Colon (tissue), 2 donors: ENCODE measurements around the gene EPHA4.

Experiments used
- FAIRE-seq: peaks from 2 replicates; lab custom pipeline; 2012; peaks lifted over from hg19 to GRCh38; lab: Jason Lieb, UNC
- donor health status: control.
- donor health status: control.

Gene EPHA4

DNA sequence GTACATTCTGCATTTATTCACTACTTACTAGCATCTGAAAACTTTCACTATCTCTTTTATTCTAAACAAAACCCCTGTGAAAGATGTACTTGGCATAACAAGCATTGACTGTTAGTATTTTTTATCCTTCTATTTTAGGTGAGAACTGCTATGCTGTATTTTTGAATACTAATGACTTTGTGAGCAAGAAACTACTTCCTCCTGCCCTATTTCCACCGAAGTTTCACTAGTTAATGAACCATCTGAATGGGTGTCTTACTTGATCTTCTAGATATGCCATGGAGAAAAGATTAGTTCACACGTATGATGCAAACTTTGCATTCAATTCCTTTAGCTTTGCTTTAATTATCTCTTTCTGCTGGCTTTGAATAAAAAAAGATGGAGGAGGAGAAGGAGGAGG lies 68.1 kb downstream of the EPHA4 start:
- no peak for FAIRE-seq

DNA sequence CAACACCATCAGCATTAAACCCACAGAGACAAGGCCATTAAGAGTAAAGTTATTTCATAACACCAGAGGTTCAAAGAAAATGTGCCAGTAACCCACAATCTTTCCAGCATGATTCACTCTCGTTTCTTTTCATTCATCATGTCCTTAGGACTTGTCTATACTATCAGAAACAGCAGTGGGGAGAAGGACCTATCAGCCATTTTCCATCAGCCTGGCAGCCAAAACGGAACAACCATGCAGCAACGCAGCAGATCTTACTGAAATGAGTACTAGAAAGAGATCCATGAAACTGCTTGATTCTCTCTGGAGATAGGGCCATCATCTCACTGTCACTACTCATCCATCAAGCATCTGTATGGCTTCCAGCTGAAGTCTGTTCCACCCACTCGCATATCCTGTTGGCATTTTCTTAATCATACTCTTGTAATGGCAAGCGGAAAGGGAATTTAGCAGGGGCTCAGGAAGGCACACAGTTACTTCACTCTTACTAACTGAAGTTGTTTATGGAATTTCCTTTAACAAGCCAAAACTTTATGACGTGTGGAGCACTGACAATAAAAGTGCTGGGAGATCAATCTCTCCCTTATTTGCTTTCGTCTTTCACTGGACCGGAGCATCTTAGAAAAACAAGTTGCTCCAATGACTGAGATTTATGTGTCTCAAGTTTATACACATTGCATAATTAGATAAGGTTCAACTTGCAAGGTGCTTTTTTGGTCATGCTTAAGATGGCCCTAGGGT lies 69.7 kb downstream of the EPHA4 start:
- no peak for FAIRE-seq

DNA sequence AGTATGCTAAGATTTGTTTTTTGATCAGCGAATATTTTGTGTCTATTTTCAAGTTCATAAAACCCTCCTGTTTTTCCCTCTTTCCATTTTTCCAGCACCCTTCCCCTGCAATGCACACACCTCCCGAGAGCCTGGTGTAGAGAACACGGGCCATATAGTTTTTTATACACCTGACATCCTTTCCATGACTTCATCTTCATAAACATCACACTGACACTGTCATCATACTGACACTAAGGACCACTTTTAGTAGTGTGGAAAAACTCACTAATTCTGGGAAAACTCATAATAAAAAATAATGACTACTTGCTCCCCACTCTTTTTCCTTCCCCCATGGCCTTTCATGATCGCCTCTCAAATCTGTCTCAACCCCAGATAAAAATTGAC lies 70.2 kb downstream of the EPHA4 start:
- FAIRE-seq: no peak

DNA sequence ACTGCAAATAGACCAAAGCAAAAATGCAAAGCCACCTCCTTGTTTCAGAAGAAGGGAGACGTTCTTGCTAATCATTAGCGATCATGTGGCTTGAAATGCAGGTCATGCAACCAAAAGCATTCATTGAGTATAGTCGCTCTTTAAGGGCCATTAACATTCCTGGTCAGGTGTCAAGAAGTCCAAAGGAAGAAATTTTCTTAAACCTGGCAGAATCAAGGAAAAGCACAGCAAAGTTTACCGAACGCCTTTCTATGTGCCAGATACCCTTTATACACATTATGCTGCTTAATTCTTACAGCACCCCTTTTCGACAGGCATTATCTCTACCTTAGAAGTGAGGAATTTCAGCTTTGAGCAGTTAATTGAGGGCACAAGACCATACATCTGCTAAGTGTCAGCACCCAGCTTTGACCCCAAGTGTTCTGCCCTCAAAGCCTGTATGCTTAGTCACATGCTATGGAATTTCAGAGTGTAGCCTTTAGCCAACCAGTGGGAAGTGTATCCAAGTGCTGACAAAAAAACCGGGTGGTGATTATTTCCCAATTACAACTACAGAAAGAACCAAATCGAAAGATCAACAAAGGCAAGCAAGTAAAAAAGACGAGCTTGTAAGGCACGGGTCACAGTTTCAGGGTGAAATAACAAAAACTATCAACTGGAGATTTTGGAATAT lies 70.8 kb downstream of the EPHA4 start:
- no peak for FAIRE-seq

DNA sequence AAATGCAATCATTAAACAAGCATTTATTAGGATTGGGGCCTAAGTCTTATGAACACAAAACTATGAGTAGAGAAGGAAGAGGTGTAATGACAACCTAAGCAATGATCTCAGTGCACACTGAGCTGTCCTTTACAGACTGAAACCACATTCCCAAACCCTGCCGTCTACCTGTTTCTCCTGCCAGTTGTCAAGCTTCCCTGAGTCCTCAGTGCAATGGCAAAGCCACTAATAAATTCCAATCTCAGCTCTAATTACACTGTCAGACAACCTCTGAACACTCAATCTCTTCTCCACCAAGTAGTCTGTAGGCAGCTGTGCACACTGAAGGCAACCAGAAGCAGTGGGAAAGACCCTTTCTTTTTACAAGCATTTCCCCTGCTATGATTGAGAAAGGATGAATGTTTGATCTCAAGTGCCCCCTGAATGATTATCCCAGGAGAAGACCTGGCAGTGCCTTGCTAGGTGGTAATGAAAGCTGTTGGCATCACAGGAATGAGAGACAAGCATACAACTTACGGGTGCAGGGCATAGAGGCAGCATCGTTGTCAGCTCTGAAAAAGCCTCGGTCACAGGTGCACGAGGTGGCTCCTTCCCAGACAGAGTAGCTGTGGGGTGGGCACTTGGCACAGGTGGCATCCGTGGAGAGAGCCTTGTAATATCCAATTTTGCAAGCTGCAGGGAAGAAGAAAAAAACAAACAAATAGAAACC lies 71.4 kb downstream of the EPHA4 start:
- FAIRE-seq: no peak

DNA sequence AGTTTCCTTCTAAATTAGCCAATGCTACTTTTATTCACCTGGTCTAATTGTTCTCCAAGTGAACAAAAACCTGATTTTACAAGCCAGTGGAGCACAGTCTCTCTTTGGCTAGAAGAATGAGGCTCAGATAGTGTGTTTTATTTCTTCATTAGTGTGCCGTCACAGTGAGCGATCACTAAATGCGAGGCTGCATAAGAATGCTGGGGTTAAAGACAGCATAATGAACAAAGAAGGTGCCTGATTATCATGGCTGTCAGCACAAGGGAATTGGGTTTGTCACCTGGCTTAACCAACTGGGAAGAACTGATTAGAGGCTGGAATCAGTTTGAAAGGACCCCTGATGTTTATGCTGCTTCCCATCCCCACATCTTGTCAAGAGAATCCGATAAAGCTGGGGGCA lies 76.4 kb downstream of the EPHA4 start:
- FAIRE-seq: no peak

DNA sequence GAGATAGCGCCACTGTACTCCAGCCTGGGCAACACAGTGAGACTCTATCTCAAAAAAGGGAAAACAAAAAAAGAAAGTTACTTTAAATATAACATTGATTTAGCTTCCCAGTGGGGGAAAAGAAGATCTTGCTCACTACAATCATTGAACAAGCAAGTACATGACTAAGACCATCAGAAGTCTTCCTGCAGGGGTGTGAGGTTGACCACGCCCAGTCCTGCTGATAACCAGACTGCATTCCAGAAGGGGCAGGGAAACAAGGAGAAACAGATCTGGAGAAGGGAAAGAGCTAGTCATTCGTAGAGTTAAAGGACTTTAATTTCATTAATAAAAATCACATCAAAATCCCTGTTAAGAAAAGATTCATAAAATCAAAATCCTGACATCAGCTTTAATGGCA lies 77.5 kb downstream of the EPHA4 start:
- no peak for FAIRE-seq

DNA sequence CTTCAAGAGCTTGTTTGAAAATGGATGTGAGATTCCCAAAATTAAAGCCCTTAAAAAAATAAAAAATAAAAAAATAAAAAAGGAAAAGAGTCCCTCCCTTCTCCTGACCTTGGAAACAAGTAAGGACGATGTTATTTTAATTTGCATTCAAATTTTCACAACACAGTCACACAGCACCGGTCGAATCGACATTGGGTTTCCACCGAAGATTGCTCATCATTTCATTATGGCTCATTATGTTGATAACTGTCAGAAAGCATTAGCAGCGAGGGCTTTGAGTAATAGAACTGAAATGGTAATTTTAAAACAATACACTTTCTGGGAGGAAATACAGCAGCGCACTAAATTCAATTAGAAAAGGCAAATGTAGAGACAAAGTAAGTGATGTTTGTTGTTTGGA lies 78.7 kb downstream of the EPHA4 start:
- FAIRE-seq: no peak

DNA sequence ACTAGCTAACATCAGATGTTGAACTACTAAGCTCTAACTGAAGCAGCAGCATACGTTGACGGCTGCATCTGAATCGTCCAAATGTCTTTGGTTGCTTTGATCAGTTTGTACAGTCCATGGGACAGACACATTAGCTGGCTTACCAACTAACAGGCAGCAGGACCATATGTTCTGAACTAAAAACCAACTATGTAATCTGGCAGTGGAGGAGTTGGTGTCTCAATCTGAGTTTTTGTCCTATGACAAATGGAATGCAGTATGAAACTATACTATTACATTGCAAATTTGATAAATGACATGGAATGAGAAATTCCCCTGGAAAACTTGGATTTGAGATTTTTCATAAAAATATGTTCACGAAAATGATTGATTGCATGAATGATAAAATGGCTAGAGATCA lies 79.5 kb downstream of the EPHA4 start:
- no peak for FAIRE-seq

DNA sequence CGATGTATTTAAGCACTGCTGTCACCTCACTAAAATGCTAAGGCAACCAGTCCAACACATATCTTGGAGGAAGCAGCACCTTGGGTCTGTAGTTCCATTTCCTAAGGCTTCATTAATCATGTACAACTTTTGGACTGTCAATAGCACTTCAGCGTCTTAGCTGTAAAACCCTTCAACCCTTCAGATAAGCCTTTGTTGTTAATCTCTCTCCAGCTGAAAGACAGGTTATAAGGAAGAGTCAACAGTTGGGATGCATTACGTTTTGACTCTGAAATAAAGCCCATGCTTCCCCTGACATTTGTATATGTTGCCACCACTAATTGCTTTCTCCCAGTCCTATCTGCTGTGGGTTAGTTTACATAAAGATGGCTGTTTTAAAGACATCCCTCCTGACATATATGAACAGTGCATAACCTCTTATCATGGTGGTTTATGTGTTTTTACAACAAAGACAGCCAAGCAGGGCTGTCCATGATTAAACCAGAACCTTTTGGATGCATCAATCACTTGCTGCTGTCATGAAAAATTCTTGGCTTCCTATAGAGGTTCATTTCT lies 81.5 kb downstream of the EPHA4 start:
- no peak for FAIRE-seq

DNA sequence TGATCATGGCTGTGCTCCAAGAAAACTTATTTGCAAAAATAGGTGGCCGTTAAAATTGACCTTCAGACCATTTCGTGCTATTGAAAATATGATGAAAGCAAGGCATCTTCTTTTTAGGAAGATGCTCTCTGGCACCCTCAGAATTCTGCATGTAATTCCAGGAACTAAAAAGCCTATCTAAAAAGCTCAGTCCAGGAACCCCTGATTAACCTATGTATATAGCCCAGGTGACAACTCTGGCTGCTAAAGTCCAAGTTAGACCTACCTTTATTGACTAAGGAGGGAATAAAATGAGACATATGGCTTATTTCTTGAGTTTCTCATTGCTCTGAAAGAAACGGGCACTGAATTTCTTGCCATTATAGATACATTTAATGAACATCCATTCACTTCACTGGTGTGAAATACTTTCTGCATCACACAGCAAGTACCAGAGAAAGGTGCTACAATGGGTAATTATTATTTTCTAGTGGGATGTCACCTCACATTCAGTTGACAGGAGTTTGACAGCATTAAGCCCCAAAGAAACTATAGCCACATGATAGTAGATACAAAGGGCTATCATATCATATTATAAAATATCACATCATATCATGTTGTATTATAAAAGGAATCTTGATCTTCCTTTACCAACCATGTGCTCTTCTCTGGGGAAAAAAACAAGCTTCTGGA lies 83.8 kb downstream of the EPHA4 start:
- no peak for FAIRE-seq

DNA sequence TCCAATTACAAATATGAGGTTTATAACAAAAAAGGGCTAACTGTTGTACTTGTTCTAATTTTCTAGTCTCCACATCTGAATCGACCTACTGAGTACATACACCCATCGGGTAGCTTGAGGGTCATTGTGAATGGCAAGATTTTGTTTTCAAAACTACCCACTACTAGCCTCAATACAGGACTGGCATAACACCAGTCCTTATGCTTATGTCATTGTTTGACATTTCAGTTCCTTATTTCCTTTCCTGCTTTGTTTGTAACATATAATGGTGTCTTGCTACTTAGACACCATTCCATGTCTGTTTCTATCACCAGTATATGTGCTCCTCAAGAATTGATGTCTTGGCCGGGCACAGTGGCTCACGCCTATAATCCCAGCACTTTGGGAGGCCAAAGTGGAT lies 86.0 kb downstream of the EPHA4 start:
- FAIRE-seq: no peak

DNA sequence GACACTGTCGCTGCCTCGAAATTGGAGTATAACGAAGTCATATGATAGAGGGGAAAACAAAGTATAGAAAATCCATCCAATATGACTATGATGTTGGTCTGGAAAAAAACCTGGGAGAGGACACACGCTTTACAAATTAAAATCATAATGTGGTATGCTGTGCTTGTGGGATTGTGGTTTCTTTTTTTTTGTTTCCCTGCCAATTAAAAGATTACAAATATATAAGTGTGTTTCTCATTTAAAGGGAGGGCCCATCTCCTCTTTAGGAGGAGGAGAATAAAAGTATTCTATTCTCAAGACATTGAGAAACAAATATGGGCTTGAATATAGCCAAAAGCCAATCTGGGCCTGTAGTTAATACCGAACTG lies 86.6 kb downstream of the EPHA4 start:
- FAIRE-seq: no peak

DNA sequence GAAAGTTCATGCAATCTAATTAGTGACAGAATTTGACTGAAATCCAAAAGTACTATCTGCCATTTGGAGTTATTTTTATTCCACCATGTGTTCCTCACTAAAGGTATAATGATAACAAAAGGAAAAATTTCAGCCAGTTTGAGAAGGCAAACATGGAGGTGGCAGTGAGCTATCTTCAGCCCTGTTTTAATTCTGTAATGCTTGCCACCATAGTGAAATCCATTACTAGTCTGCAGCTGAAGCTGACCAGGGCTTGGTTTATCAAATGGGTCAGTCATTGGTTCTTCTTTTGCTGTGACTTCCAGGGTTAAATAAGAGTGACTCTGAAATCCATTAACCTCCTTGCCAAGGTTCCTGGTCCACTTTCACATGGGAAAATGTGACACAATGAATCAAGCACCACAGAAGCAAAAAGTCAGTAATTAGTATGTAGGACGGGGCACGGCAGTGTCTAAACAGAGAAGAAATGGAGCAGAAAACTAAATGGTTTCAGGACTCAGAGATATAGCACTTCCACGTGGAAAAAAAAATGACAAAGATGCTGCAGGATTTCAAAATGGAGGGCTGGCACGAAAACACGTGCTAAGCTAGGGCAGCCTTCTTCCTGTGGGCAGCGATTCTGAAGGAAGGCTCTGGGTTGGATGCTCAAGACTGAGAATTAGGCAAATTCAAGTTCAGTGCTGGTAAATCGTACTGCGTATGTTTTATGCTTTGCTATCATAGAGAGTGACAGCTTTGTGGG lies 87.2 kb downstream of the EPHA4 start:
- no peak for FAIRE-seq

DNA sequence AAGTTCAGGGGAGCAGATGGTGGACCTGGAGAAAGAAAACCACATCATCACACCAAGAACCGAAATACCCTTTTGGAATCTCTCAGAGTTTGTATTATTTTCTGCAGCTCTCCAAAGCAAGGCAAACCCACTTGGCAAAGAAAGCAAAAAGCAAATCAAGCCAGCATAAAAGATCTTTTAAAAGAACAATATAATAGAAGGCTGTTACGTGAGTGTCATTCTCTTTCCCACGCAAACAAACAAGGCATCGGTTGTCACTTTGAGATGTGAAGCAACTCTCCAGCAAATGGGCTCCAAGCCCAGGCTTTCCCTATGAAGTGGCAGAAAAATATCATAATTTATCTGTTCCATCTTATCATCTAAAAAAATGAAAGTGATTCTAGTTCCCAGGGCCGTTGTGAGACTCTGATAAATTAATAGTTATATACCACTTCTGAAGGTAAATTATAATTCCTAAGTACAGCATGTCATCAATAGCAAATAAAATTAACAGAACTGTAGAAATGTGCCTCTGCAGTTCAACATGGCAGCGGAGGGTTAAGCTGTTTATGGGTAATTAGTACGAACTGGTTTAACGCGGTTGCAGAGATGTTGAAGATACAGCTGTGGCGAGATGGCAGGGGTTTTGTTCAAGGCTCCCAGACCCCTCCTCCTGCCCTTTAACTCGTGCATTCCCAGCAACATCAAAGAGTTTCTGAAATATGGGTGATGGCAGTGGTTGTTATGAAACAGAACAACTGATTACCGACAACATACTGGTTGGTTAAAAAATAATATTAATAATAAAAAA lies 89.2 kb downstream of the EPHA4 start:
- no peak for FAIRE-seq

DNA sequence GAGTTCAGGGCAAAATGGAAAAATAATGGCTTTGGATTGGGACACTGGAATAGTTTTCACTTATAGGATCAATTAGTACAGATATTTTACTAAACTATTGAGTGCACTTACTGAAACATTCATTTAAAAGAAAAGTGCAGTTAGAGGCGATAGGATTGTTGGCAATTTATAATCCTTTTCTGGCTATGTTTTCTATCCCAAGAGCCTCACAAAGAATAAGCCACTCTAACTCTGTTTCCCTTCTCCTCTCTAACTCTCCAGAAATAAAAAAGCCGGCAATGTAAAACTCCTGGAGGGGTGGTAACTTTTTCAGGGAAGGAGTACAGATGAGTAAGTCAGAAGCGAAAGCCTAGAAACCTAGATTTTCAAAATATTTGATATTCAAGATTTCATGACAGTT lies 91.3 kb downstream of the EPHA4 start:
- no peak for FAIRE-seq

DNA sequence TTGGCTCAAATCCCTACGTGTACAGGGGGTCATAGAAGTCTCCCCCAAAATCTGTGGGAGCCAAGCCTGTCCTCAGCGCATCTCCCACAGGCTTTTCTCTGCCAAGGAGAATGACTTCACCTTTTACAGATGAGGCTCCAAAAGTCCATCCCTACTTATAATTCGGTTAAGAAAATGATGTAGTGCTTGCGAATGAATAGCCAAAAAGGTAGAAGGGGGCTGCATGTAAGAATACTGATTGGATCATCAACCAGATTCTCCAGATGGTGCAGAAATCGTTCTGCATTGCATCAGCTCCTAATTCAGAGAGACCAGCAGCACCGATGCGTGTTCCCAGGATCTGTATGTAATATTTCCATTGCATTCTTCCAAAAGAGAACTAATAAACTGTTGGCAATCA lies 91.9 kb downstream of the EPHA4 start:
- FAIRE-seq: no peak

DNA sequence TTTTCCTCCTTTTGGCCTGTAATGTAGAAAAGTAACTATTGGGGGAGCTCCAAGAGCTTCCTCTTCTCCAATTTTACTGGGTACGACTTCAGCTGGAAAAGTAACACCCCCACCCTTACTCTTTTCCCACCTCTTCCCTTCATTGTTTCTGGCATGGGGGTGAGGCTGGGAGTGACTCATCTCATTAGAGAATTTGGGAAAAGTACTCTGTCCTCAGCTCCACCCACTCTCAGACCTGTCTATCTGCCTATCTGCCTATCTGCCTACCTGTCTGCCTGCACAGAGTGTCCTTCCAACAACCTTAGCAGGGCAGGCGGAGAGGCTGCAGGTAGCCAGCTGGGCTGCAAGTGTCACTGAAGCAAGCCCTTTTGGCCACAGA lies 93.6 kb downstream of the EPHA4 start:
- FAIRE-seq: no peak

DNA sequence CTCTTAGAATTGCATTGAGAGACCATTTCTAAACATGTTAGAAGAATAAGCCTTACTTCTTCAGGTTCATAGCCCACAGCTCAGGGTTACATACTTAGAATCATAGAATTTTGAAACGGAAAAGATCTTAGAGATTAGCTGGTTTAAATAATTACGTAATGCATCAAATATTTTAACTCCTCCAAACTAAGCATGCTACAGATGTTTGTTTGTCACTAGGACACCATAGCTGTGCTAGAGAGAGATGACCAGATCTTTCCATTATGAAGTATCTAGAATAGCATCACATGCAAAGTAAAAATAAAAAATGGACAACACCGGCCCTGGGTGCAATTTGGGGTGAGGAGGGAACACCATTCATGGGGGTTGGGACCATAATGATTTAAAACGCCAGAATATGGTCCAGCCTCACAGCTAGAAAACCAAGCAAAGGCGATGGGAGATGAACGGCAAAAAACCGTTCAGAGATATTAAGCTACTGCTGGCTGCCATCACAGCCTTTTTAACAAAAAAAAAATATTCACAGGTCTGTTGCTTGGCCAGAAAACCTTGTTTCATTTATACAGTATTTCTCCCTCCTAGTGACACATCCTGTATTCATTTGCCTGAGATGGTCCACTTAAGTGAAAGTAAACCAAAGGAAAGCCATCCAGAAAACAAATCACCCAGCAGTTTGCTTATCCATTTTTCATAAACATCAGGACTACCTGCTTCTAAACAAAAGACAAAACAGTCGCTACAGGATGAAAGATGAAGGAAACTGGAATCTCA lies 94.2 kb downstream of the EPHA4 start:
- no peak for FAIRE-seq

DNA sequence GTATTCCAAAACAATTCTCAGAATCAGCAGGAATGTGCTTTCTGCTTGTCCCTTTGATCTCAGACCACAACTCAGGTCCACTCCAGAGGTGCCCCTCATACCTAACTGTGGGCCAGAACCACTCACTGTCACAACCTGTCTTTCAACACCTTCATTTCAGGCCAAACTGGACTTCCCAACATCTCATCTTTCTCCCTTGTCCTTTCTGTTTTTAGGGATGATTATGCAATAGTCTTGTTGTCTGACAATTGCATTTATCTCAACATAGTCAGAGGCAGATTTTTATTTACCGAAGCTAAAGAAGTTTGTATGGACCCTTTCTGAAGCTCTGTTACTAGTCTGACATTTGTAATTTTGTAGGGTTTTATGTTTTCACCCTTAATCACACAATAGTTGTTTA lies 95.9 kb downstream of the EPHA4 start:
- FAIRE-seq: no peak
